Ammon's horn (tissue), 1 donor: Measurements from ENCODE around the gene TPRKB.
"Not testable (repeated sequence)": the region's sequence is repeated elsewhere in the genome, so short reads cannot be mapped to it uniquely, and the experiment has no call there.

ENCODE experiments used
- DNase-seq: peaks from one replicate; pipeline ENCODE4 v3.0.0-alpha.2; 2016; ENCODE audit warnings: low spot score

TPRKB gene

GRCh38 chr2:73736855-73737779, at the start of gene TPRKB:
TPRKB (minus strand) TSS chr2:73737345; CDS start chr2:73734569, 2,776 bp downstream.
- peak; percentile 97 for DNase-seq

DNA sequence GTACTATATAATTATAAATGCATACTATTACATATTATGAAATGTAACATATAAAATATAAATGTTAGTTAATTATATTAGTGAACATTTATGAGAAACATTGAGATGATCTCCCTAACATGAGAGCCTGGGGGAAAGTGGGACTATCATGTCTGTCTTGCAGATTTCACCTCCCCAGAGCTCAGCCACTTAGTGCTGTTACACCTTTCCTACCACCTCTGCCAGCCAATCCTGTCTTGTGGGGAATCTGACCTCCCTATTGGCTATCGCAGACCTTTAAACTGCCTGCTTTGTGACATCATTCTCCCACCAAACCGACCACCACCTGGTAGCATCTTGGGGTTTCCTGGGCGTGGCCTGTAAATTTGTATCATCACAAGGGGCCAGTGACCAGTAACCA, 46.7 kb upstream of the TPRKB start, which contains the start of gene C2orf78:
C2orf78 (plus strand) TSS at position 301 of the 400 bp plus-strand sequence. CDS start 127 bp downstream, outside the sequence.
- not testable (repeated sequence) for DNase-seq

DNA sequence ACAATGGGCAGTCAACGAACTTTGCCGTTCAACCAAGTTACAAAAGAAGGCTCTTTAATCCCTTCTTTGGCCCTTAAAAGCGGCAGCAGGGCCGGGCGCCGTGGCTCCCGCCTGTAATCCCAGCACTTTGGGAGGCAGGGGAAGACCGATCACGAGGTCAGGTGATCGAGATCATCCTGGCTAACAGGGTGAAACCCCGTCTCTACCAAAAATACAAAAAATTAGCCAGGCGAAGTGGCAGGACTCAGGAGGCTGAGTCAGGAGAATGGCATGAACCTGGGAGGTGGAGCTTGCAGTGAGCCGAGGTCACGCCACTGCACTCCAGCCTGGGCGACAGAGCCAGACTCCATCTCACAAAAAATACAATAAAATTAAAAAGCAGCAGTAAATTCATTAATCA, 46.3 kb upstream of the TPRKB start:
- not testable (repeated sequence) for DNase-seq

DNA sequence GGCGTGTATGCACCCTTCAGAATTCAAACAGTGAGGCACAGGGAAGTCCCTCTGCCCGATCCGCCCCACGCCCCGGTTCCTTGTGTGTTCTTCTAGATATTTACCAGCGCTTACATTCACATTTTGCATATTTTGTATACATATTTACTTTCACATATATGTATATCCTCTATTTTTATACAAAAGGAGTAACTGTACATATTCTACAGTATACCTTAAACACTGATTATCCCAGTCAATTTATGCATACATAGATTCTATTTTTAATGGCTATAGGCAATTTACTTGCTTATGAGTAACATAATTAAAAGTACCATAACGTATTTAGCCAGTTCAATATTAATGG, 43.1 kb upstream of the TPRKB start:
- DNase-seq: no peak

DNA sequence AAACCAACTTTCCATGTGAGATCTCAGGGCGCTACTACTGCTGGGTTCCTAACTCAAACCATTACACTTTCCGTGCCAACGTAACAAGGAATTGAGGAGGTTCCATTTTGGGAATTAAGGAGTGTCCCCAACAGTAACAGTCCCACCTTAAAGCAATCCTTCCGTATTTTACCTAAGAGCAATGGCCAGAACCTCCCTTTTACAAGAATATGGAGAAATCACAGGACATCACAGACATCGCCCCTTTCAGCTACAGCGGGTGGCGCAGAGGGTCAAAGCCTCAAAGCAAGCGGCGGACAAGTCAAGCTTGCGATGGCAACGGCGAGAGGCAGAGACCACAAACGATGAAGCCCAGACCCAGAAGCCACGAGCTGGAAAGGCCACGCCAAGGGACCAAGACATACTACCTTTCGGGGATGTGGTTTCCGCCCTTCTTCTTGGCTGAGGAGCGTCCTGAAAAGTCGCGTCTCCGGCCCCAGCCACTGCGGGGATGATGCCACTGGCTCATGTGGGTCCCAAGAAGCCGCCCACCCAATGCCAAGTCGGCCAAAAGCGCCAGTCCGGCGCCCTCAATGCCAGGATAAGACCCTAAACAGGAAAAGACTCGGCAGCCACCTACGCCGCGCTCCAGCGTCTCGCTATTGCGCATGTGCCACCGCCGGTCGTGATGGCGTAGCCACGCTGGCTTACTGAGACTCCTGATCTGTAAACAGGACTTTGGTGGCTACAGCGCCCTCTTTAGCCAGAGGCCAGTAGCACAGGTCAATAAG, 42.5 kb upstream of the TPRKB start, which contains the start of gene DUSP11:
DUSP11 (minus strand) TSS at position 637 of the 770 bp plus-strand sequence; CDS start at position 508, 129 bp downstream.
- DNase-seq: peak; percentile 97

DNA sequence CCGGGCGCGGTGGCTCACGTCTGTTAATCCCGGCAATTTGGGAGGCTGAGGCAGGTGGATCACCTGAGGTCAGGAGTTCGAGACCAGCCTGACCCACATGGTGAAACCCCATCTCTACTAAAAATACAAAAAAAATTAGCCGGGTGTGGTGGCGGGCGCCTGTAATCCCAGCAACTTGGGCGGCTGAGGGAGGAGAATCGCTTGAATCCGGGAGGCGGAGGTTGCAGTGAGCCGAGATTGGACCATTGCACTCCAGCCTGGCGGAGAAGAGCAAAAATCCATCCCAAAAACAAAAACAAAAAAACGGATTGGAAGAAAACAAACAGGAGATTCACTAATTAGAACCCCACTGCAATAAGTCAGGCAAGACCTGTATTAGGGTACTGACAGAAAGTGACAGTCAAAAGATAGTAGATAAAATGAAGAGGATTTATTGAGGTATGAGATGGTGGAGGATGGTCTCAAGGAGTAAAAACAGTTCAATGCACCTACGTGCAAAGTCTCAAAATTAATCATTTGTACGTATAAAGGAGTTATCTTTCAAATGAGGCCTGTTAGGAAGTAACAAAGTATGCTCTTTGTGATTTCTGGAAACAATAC, 41.8 kb upstream of the TPRKB start:
- DNase-seq: not testable (repeated sequence)

GRCh38 chr2:73776869-73777519, 39.8 kb upstream of the TPRKB start:
- no peak for DNase-seq

DNA sequence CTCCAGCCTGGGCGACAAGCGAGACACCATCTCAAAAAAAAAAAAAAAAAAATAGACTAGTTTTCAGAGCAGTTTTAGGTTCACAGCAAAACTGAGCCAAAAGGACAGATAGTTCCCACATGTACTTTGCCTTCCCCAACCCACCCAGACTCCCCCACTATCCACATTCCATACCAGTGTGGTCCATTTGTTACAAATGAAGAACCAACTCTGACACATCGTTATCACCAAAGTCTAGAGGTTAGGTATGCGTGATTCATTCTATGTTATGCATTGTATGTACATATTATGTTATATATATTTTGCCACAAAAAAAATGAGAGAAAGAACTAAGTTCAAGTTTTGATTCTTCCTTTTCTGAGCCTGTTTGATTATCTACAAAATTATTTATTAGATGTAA, 39.2 kb upstream of the TPRKB start:
- DNase-seq: no peak

GRCh38 chr2:73772819-73773218, 35.7 kb upstream of the TPRKB start:
- no peak for DNase-seq

- no peak for DNase-seq
Measured at GRCh38 chr2:73770725-73771124, 33.6 kb upstream of the TPRKB start.

DNA sequence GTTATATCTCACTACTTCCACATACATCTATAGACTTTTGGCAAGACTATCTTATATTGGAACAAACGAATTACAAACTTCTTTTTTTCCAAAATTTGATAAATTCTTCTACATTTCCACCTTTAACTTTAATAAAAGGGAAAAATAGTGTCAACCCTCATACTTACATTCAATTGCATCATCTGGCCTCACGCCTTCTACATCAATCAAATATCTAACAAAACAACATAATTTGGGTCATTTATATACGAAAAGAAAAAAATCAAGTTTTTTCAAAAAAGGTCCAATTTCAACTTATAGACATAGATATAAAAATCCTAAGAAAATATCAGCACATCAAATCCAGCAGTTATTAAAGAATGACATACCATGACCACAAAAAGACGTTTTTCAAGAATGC, 29.8 kb upstream of the TPRKB start:
- DNase-seq: no peak

DNA sequence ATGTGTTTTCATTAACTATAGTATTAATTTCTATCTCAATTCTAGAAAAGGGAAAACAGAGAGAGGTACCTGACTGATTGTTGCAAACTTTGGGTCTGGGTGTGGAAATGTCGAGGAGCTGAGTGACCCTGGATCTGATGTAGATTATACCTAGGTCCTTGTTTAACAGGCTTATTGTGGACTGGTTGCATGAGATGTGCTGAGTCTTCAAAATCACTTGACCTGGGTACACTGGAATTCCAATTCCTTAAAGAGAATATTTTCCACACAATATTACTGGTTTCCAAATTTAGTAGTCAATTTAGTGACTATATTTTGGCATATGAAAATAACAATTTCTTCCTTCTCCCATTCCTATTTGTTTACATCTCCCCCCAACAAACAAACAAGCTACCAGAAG, 29.2 kb upstream of the TPRKB start:
- no peak for DNase-seq

DNA sequence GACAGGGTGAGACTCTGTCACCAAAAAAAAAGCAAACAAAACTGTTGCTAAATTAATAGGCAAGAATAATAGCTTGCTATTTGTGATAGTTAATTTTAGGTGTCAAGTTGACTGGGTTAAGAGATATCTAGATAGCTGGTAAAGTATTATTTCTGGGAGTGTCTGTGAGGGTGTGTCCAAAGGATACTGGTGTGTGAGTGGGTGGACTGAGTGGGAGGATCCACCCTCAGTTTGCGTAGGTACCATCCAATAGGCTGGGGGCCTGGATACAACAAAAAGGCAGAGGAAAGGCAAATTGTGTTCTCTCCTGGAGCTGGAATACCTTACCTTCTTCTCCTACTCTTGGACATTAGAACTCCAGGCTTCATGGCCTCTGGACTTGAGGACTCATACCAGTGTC, 27.8 kb upstream of the TPRKB start:
- no peak for DNase-seq

GRCh38 chr2:73762571-73762970, 25.4 kb upstream of the TPRKB start:
- no peak for DNase-seq

- no peak for DNase-seq
Measured at GRCh38 chr2:73759904-73760303, 22.8 kb upstream of the TPRKB start.

DNA sequence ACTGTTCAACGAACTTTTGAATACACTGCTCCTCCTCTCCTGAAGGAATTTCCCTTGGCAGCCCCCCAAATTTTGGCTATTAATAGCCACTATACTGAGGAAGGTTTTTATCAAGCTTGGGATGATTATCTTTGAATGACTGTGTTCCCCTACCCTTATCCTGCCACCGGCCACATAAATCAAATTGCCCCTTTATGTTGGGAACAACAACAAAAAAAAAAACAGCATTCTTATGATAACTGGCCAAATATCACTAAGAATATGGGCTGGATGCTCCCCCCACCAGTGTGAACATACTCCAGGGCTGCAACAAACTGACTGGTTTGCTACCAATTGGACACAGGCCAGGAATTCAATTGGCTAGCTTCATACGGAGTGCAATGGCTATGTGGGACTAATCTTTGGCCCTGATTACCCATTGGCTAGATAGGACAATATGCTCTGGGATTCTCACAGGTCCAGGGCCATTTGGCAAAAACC, 22.2 kb upstream of the TPRKB start:
- DNase-seq: no peak

GRCh38 chr2:73754332-73754731, 17.2 kb upstream of the TPRKB start:
- not testable (repeated sequence) for DNase-seq

GRCh38 chr2:73749314-73749713, 12.2 kb upstream of the TPRKB start:
- no peak for DNase-seq

- no peak for DNase-seq
Measured at GRCh38 chr2:73746877-73747208, 9.7 kb upstream of the TPRKB start.

DNA sequence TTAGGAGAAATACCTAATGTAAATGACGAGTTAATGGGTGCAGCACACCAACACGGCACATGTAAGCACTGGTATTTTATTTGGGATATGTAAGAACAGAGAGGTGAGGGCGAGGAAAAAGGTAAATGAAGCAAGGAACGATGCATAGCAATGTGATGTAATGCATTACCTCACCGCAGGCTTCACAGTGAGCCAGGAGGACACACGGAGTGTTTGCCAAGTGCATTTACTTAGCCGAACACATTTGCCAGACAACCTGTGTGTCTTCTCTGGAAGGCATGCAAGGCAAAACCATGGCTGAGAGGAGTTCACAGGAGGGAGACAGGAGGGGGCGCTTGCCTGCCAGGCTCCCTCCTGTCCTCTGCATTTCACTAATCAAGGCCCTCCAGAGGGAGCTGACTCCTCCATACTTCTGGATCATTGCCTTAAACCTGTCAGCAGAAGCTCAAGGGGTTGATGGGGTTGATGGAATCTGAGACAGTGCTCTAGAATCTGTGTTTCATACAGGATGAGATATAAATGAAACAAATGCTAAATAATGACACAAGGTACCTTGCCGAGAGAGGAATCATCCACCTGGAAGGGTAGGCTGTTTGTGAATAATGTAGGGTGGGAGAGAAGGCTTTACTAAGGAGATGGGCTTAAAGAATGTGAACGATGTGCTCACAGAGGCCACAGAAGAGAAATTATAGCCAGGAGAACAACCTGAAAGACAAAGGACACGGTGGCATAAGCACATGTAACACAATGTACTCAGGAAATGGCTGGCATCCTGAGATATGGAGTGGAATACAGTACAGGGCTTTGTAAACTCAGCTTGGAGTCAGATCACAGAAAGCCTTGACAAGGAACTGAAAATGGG, 9.1 kb upstream of the TPRKB start:
- no peak for DNase-seq

DNA sequence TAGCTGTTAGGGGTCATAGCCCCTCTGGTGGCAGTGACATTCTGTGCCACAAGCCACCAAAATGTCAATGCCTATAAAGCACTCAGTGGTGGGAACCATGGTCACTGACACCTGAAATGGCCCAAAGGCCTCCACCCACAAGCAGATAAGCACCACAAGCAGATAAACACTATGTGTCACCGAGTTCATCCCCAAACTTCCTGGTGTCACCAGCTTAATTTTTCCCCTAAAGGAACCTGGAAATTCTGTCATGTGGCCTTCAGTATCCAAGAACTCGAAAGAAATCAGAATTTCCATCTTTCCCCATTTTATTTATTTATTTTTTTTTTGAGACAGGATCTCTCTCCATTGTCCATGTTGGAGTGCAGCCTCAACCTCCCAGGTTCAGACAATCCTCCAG, 3.6 kb upstream of the TPRKB start:
- DNase-seq: no peak
